Smooth muscle cell (in vitro differentiated cells): ENCODE results near the gene FRMD6. TPM values are rescaled to one million over a fixed set of nuclear protein-coding genes. Genes with fewer than 3 reads are reported as not detected.

Experiments
- DNase-seq: peaks from one replicate; lab custom pipeline; 2025; ENCODE audit not compliant: unreplicated experiment; lab: John Stamatoyannopoulos, UW
- H2AFZ ChIP-seq: fragments of 200-600 bp; sonication (generic); 2 replicates; pipeline ENCODE4 v1.6.0; 2016; ENCODE audit warnings: antibody characterized with exemption, low read depth, mild to moderate bottlenecking
- H3F3A ChIP-seq: fragments of 200-600 bp; sonication (generic); 2 replicates; pipeline ENCODE4 v1.6.0; 2017; ENCODE audit warnings: antibody characterized with exemption, low read depth
- H3K27ac ChIP-seq: fragments of 200-600 bp; sonication (generic); 2 replicates; pipeline ENCODE4 v1.5.1; 2016; ENCODE audit warnings: low read depth, mild to moderate bottlenecking
- H3K27me3 ChIP-seq: fragments of 200-600 bp; sonication (generic); 2 replicates; pipeline ENCODE4 v1.6.1; 2016; ENCODE audit warnings: low read depth, mild to moderate bottlenecking
- H3K36me3 ChIP-seq: fragments of 200-600 bp; sonication (generic); 2 replicates; pipeline ENCODE4 v1.5.1; 2016; ENCODE audit warnings: low read depth
- H3K4me1 ChIP-seq: fragments of 200-600 bp; sonication (generic); 2 replicates; pipeline ENCODE4 v1.5.1; 2016; ENCODE audit warnings: low read depth
- H3K4me2 ChIP-seq: fragments of 200-600 bp; sonication (generic); 2 replicates; pipeline ENCODE4 v1.6.0; 2016; ENCODE audit warnings: mild to moderate bottlenecking
- H3K4me3 ChIP-seq: fragments of 200-600 bp; sonication (generic); 2 replicates; pipeline ENCODE4 v1.5.1; 2016; ENCODE audit warnings: mild to moderate bottlenecking
- H3K79me2 ChIP-seq: fragments of 200-600 bp; sonication (generic); 2 replicates; pipeline ENCODE4 v1.6.0; 2016; ENCODE audit warnings: low read depth, mild to moderate bottlenecking
- H3K9ac ChIP-seq: fragments of 200-600 bp; sonication (generic); 2 replicates; pipeline ENCODE4 v1.6.0; 2016; ENCODE audit warnings: low read depth
- H3K9me3 ChIP-seq: fragments of 200-600 bp; sonication (generic); replicated peaks from 2 replicates; pipeline ENCODE4 v1.5.1; 2016; ENCODE audit warnings: low read depth
- H4K20me1 ChIP-seq: fragments of 200-600 bp; sonication (generic); 2 replicates; pipeline ENCODE4 v1.6.0; 2016; ENCODE audit warnings: low read depth
- WGBS: methylation state at CpG from one replicate; pipeline ENCODE4 v1.1.7; 2016; ENCODE audit warnings: low lambda C conversion rate; 5-methylcytosine and 5-hydroxymethylcytosine counted together
- polyA plus RNA-seq: library from polyadenylated mRNA; unstranded; fragments of >200 nt; fragmentation: Nextera tagmentation; extraction: Ambion mirVana; gene quantifications from 2 replicates; pipeline ENCODE4 v1.2.1, GENCODE V29; 2016
- total RNA-seq: library from RNA; depleted of rRNA; stranded (reverse); fragments of >200 nt; gene quantifications from 2 replicates; pipeline ENCODE4 v1.2.3, GENCODE V29; 2014
- TF ChIP-seq, protein P1 (sequence below): fragments of 200-600 bp; sonication (generic); IDR thresholded peaks from 2 replicates; pipeline ENCODE4 v1.5.1; 2017; ENCODE audit warnings: borderline replicate concordance, mild to moderate bottlenecking, antibody characterized with exemption; ENCODE audit not compliant: insufficient read depth, poor library complexity, severe bottlenecking

FRMD6 gene
- total and polyA plus RNA-seq, 2 experiments from 2014 or later = 254 to 564 TPM

DNA sequence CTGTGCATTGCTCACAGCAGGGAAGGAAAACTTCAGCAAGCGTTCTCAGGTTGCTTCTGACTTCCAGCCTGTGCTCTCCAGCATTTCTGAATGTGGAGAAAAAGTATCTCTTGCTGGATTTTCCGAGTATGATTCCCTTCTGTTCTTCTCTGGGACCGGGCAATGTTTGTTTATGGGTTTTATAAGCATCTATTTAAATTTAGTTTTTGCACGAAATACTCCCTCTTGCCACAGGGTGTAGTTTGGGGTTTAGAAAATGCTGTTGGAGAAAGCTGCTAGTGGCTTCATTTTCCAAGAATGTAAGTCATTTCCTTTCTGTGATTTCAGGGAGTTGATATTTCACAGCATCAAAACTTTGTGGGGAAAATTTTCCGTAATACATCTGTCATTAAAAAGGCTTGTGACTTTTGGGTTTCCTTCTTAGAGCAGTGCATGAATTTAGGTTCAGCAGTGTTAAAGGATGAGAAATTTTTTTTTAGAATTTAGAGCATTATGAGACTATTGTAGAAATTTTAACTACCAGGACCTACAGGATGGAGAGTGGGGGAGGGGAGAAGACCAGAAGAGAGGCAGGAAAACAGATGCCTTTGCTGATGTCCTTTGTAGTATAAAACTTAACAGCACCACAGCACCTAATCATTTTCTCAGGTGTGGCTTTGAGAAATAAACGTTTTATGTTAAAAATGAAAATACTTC is 1.5 kb downstream of the FRMD6 start:
- no peaks in the 10 kb centered on the region for H3K27me3 ChIP-seq
- H3K27ac ChIP-seq = peak overlapping the region; percentile 88
- peak overlapping the region; percentile 94 for H3K9ac ChIP-seq
- no peak overlapping the region for H2AFZ ChIP-seq
- H3K4me2 ChIP-seq = peak overlapping the region; percentile 99
- H3K36me3 ChIP-seq = peaks cover 4% of the 10 kb centered on the region
- H4K20me1 ChIP-seq = peaks cover 64% of the 10 kb centered on the region
- TF ChIP-seq, protein P1, sequence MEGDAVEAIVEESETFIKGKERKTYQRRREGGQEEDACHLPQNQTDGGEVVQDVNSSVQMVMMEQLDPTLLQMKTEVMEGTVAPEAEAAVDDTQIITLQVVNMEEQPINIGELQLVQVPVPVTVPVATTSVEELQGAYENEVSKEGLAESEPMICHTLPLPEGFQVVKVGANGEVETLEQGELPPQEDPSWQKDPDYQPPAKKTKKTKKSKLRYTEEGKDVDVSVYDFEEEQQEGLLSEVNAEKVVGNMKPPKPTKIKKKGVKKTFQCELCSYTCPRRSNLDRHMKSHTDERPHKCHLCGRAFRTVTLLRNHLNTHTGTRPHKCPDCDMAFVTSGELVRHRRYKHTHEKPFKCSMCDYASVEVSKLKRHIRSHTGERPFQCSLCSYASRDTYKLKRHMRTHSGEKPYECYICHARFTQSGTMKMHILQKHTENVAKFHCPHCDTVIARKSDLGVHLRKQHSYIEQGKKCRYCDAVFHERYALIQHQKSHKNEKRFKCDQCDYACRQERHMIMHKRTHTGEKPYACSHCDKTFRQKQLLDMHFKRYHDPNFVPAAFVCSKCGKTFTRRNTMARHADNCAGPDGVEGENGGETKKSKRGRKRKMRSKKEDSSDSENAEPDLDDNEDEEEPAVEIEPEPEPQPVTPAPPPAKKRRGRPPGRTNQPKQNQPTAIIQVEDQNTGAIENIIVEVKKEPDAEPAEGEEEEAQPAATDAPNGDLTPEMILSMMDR = no peak
- DNase-seq = no peak
- peaks cover 94% of the 10 kb centered on the region for H3K79me2 ChIP-seq
- no peaks in the 10 kb centered on the region for H3K9me3 ChIP-seq
- peak overlapping the region; percentile 81 for H3K4me3 ChIP-seq
- WGBS = 3% methylated on average over 6 of the region's 6 CpGs
- peaks cover 54% of the 10 kb centered on the region for H3K4me1 ChIP-seq
- peaks cover 21% of the 10 kb centered on the region for H3F3A ChIP-seq

DNA sequence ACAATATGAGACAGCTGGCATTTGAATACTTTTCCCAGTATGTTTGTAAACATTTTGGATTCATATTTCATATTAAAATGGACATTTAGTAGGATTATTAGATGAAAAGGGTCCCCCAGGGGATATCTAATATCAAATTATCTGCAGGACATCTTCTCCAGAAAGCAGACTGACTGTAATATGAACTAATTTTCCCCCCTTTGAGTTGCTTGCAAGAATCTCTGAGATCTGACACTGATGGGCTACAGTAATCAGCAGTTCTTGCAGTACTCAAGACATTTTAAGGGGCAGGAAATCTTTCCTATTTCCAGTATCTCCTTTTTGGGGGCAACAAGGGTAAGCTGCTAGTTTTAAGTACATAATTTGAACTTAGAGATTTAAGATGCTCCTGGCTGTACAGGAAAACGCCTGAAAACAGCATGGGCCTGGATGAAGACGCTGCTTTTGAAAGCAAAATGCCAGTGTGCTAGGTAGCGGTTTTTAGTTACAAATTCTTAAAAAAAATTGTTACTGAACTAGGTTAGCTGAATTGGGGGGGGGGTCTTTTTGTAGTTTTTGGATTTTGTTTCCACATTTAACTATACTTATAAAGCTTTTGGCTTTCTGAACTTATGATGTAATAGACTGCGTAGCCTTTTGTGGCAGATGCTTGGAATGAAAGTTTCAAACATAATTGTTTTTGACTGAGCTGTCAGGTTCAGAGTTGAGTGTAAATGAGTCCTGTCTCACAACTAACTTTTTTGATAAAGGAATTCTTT is 2.2 kb downstream of the FRMD6 start:
- Histone ChIP-seq H3K79me2 (peaks cover 94% of the 10 kb centered on the region), H3K4me2 (peak overlapping the region; percentile 99), H2AFZ (no peak overlapping the region), H3K4me1 (peaks cover 52% of the 10 kb centered on the region), H3F3A (peaks cover 27% of the 10 kb centered on the region), H3K4me3 (peak overlapping the region; percentile 81), H3K27ac (peak overlapping the region; percentile 88), H3K9ac (peak overlapping the region; percentile 94), H3K9me3 (no peaks in the 10 kb centered on the region), H3K36me3 (peaks cover 7% of the 10 kb centered on the region), H4K20me1 (peaks cover 70% of the 10 kb centered on the region), H3K27me3 (no peaks in the 10 kb centered on the region)
- TF ChIP-seq, protein P1 = no peak
- no peak for DNase-seq
- 28% methylated on average over 4 of the region's 4 CpGs for WGBS

DNA sequence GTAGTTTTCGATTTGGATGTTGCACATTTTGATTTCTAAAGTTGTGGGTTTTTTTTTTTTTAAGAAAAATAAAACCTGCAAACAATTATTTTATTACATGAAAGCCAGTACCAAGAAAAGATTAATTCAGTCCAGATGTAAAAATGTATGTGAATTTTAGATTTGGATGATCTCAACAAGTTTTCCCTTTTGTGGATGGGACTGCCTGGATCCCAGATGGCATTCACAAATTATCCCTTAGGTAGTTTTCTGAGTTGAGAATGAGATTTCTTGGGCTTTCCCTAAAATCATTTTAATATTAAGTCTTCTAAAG is 2.8 kb downstream of the FRMD6 start:
- H3F3A ChIP-seq = peaks cover 30% of the 10 kb centered on the region
- H3K27me3 ChIP-seq = no peaks in the 10 kb centered on the region
- H3K9me3 ChIP-seq = no peaks in the 10 kb centered on the region
- H3K4me2 ChIP-seq = peak overlapping the region; percentile 99
- H3K36me3 ChIP-seq = peaks cover 7% of the 10 kb centered on the region
- peaks cover 52% of the 10 kb centered on the region for H3K4me1 ChIP-seq
- no peak for DNase-seq
- H3K4me3 ChIP-seq = peak overlapping the region; percentile 81
- peak overlapping the region; percentile 94 for H3K9ac ChIP-seq
- TF ChIP-seq, protein P1 = no peak
- peaks cover 76% of the 10 kb centered on the region for H4K20me1 ChIP-seq
- peaks cover 94% of the 10 kb centered on the region for H3K79me2 ChIP-seq
- 63% methylated on average over 1 of the region's 1 CpG for whole genome bisulfite sequencing
- peak overlapping the region; percentile 88 for H3K27ac ChIP-seq
- H2AFZ ChIP-seq = no peak overlapping the region
